Neural cell (in vitro differentiated cells): Measurements from ENCODE around the gene SCP2. TPM values are rescaled to one million over a fixed set of nuclear protein-coding genes. Genes with fewer than 3 reads are reported as not detected.

Source experiments
- H2AFZ ChIP-seq: fragments of 200-600, 300-800 bp; sonication (generic), shearing (Covaris generic); 2 replicates; pipeline ENCODE4 v1.6.0; 2014; ENCODE audit warnings: low read depth, mild to moderate bottlenecking, antibody characterized with exemption, low read length, moderate library complexity
- H3F3A ChIP-seq: fragments of 200-600 bp; shearing (Covaris generic); 2 replicates; pipeline ENCODE4 v1.6.1; 2016; ENCODE audit warnings: mild to moderate bottlenecking, moderate library complexity, mixed read lengths, antibody characterized with exemption, low read length; ENCODE audit not compliant: insufficient read depth, poor library complexity, severe bottlenecking
- H3K27ac ChIP-seq: fragments of 200-600, 300-800 bp; sonication (generic), shearing (Covaris generic); 2 replicates; pipeline ENCODE4 v1.5.1; 2014; ENCODE audit warnings: mild to moderate bottlenecking, low read length, moderate library complexity
- H3K27me3 ChIP-seq: fragments of 300-800, 200-600 bp; sonication (generic), shearing (Covaris generic); 2 replicates; pipeline ENCODE4 v1.6.0; 2014; ENCODE audit warnings: mild to moderate bottlenecking, low read depth, low read length, moderate library complexity; ENCODE audit not compliant: insufficient read depth
- H3K36me3 ChIP-seq: fragments of 300-800, 200-600 bp; sonication (generic), shearing (Covaris generic); 2 replicates; pipeline ENCODE4 v1.5.1; 2014; ENCODE audit warnings: mild to moderate bottlenecking, antibody characterized with exemption, low read length, moderate library complexity; ENCODE audit not compliant: insufficient read depth
- H3K4me2 ChIP-seq: fragments of 300-800, 200-600 bp; sonication (generic), shearing (Covaris generic); 2 replicates; pipeline ENCODE4 v1.6.0; 2014; ENCODE audit warnings: mild to moderate bottlenecking, low read length
- H3K4me3 ChIP-seq: fragments of 300-800, 200-600 bp; sonication (generic), shearing (Covaris generic); 2 replicates; pipeline ENCODE4 v1.5.1; 2014; ENCODE audit warnings: mild to moderate bottlenecking, low read length, moderate library complexity
- H3K79me2 ChIP-seq: fragments of 200-600 bp; shearing (Covaris generic); replicated peaks from 2 replicates; pipeline ENCODE4 v1.6.0; 2014; ENCODE audit warnings: mild to moderate bottlenecking, low read length, moderate library complexity; ENCODE audit not compliant: insufficient read depth
- H3K9ac ChIP-seq: fragments of 300-800, 200-600 bp; sonication (generic), shearing (Covaris generic); 2 replicates; pipeline ENCODE4 v1.6.1; 2016; ENCODE audit warnings: mild to moderate bottlenecking, low read length, mixed read lengths
- H3K9me2 ChIP-seq: fragments of 200-600 bp; shearing (Covaris generic); 2 replicates; pipeline ENCODE4 v1.6.1; 2016; ENCODE audit warnings: mild to moderate bottlenecking, low read length, mixed read lengths; ENCODE audit not compliant: insufficient read depth
- H3K9me3 ChIP-seq: fragments of 200-600, 300-800 bp; sonication (generic), shearing (Covaris generic); 2 replicates; pipeline ENCODE4 v1.6.1; 2016; ENCODE audit warnings: mild to moderate bottlenecking, mixed run types, low read length, moderate library complexity, mixed read lengths
- H4K20me1 ChIP-seq: fragments of 200-600 bp; shearing (Covaris generic); 2 replicates; pipeline ENCODE4 v1.6.1; 2016; ENCODE audit warnings: mild to moderate bottlenecking, mixed run types; ENCODE audit not compliant: insufficient read depth
- EP300 ChIP-seq: fragments of 450-650 bp; conservative IDR thresholded peaks from 2 replicates; pipeline ENCODE4 v1.6.1; 2014; ENCODE audit warnings: antibody characterized with exemption, mild to moderate bottlenecking, moderate library complexity; ENCODE audit not compliant: poor library complexity, severe bottlenecking
- EZH2 ChIP-seq: fragments of 200-600, 300-800 bp; shearing (Covaris generic), sonication (generic); IDR thresholded peaks from 2 replicates; pipeline ENCODE4 v1.6.1; 2014; ENCODE audit warnings: antibody characterized with exemption, low read length, borderline replicate concordance, mild to moderate bottlenecking; ENCODE audit not compliant: insufficient read depth, poor library complexity, severe bottlenecking
- MXI1 ChIP-seq: fragments of 450-650 bp; conservative IDR thresholded peaks from 2 replicates; pipeline ENCODE4 v1.6.1; 2014; ENCODE audit warnings: antibody characterized with exemption, mild to moderate bottlenecking; ENCODE audit not compliant: poor library complexity, severe bottlenecking
- POLR2AphosphoS5 ChIP-seq: IDR thresholded peaks from 2 replicates; pipeline ENCODE4 v1.6.1; 2012
- RAD21 ChIP-seq: fragments of 450-650 bp; conservative IDR thresholded peaks from 2 replicates; pipeline ENCODE4 v1.6.1; 2014; ENCODE audit warnings: antibody characterized with exemption, mild to moderate bottlenecking, moderate library complexity
- SMC3 ChIP-seq: fragments of 450-650 bp; conservative IDR thresholded peaks from 2 replicates; pipeline ENCODE4 v1.6.1; 2014; ENCODE audit warnings: antibody characterized with exemption, mild to moderate bottlenecking, moderate library complexity; ENCODE audit not compliant: poor library complexity
- TAF1 ChIP-seq: IDR thresholded peaks from 2 replicates; pipeline ENCODE4 v1.6.1; 2012; ENCODE audit warnings: low read depth
- polyA plus RNA-seq: library from polyadenylated mRNA; depleted of rRNA; stranded (reverse); fragments of >200 nt; gene quantifications from 2 replicates; pipeline ENCODE4 v1.2.3, GENCODE V29; 2014
- TF ChIP-seq, protein P1 (sequence below): fragments of 450-650 bp; IDR thresholded peaks from 2 replicates; pipeline ENCODE4 v1.5.1; 2014; ENCODE audit warnings: antibody characterized with exemption, mild to moderate bottlenecking, moderate library complexity; ENCODE audit not compliant: poor library complexity, severe bottlenecking
- TF ChIP-seq, protein P2 (sequence below): IDR thresholded peaks from 2 replicates; pipeline ENCODE4 v1.6.1; 2012; ENCODE audit warnings: borderline replicate concordance

The SCP2 gene
- polyA plus RNA-seq, 1 donor from 2014 or later: 182 TPM

DNA sequence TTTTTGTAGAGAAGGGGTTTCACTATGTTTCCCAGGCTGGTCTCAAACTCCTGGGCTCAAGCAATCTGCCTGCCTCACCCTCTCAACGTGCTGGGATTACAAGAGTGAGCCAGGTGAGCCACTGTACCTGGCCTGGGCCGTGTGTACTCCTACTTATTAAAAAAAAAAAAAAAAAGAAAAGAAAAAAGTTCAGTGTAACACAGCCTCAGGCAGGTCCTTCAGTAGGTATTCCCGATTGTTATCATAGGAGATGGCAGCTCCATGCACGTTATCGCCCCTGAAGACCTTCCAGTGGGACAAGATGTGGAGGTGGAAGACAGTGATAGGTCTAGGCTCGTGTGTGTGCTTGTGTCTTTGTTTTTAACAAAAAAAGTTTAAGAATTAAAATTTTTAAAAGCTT is 8.9 kb upstream of the SCP2 start:
- no peaks in the 10 kb centered on the region for H4K20me1 ChIP-seq
- no peaks in the 10 kb centered on the region for H3K9me2 ChIP-seq
- TF ChIP-seq SMC3 (no peak), POLR2AphosphoS5 (no peak), EZH2 (no peak), RAD21 (no peak), MXI1 (no peak), TAF1 (no peak), EP300 (no peak)
- TF ChIP-seq, protein P1, sequence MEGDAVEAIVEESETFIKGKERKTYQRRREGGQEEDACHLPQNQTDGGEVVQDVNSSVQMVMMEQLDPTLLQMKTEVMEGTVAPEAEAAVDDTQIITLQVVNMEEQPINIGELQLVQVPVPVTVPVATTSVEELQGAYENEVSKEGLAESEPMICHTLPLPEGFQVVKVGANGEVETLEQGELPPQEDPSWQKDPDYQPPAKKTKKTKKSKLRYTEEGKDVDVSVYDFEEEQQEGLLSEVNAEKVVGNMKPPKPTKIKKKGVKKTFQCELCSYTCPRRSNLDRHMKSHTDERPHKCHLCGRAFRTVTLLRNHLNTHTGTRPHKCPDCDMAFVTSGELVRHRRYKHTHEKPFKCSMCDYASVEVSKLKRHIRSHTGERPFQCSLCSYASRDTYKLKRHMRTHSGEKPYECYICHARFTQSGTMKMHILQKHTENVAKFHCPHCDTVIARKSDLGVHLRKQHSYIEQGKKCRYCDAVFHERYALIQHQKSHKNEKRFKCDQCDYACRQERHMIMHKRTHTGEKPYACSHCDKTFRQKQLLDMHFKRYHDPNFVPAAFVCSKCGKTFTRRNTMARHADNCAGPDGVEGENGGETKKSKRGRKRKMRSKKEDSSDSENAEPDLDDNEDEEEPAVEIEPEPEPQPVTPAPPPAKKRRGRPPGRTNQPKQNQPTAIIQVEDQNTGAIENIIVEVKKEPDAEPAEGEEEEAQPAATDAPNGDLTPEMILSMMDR: no peak
- TF ChIP-seq, protein P2, sequence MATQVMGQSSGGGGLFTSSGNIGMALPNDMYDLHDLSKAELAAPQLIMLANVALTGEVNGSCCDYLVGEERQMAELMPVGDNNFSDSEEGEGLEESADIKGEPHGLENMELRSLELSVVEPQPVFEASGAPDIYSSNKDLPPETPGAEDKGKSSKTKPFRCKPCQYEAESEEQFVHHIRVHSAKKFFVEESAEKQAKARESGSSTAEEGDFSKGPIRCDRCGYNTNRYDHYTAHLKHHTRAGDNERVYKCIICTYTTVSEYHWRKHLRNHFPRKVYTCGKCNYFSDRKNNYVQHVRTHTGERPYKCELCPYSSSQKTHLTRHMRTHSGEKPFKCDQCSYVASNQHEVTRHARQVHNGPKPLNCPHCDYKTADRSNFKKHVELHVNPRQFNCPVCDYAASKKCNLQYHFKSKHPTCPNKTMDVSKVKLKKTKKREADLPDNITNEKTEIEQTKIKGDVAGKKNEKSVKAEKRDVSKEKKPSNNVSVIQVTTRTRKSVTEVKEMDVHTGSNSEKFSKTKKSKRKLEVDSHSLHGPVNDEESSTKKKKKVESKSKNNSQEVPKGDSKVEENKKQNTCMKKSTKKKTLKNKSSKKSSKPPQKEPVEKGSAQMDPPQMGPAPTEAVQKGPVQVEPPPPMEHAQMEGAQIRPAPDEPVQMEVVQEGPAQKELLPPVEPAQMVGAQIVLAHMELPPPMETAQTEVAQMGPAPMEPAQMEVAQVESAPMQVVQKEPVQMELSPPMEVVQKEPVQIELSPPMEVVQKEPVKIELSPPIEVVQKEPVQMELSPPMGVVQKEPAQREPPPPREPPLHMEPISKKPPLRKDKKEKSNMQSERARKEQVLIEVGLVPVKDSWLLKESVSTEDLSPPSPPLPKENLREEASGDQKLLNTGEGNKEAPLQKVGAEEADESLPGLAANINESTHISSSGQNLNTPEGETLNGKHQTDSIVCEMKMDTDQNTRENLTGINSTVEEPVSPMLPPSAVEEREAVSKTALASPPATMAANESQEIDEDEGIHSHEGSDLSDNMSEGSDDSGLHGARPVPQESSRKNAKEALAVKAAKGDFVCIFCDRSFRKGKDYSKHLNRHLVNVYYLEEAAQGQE: no peak

DNA sequence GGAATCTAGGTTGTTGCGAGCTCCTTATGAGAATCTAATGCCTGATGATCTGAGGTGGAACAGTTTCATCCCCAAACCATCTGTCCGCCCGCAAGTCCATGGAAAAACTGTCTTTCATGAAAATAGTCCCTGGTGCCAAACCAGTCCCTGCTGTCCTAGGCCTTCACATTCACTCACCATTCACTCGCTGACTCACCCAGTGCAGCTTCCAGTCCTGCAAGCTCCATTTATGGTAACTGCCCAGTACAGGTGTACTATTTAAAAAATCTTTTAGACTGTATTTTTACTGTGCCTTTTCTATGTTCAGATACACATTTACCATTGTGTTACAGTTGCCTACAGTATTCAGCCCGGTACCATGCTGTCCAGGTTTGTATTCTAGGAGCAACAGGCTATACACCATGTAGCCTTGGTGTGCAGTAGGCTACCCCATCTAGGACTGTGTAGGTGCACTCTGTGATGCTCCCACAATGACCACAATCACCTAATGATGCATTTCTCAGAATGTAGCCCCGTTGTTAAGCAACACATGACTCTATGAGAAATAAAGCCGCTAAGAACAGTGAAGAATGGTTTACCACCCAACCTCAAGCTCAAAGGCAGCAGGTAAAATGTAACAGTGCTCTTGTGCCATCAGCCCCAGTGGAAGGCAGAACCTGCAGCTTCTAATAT is 7.9 kb upstream of the SCP2 start:
- H3K4me3 ChIP-seq: no peak overlapping the region
- no peak overlapping the region for H3K27ac ChIP-seq
- TF ChIP-seq POLR2AphosphoS5: no peak
- TF ChIP-seq, protein P2: no peak
- H2AFZ ChIP-seq: no peak overlapping the region
- no peaks in the 10 kb centered on the region for H3K79me2 ChIP-seq
- no peaks in the 10 kb centered on the region for H3K36me3 ChIP-seq
- H3K9ac ChIP-seq: no peak overlapping the region
- no peaks in the 10 kb centered on the region for H3F3A ChIP-seq
- peaks cover 17% of the 10 kb centered on the region for H3K9me3 ChIP-seq
- no peaks in the 10 kb centered on the region for H3K9me2 ChIP-seq
- H4K20me1 ChIP-seq: no peaks in the 10 kb centered on the region
- H3K27me3 ChIP-seq: peaks cover 45% of the 10 kb centered on the region
- no peak overlapping the region for H3K4me2 ChIP-seq

More for the DNA sequence above, 8.9 kb upstream of the SCP2 start:
- H3K4me2 ChIP-seq: no peak overlapping the region
- H3K27ac ChIP-seq: no peak overlapping the region
- H3K9me3 ChIP-seq: peaks cover 17% of the 10 kb centered on the region
- H3K4me3 ChIP-seq: no peak overlapping the region
- no peaks in the 10 kb centered on the region for H3F3A ChIP-seq
- H3K36me3 ChIP-seq: no peaks in the 10 kb centered on the region
- no peak overlapping the region for H2AFZ ChIP-seq
- H3K79me2 ChIP-seq: no peaks in the 10 kb centered on the region
- H3K9ac ChIP-seq: no peak overlapping the region
- peaks cover 40% of the 10 kb centered on the region for H3K27me3 ChIP-seq
